ENCODE measurements around the gene PMEPA1. TPM values are rescaled to one million over a fixed set of nuclear protein-coding genes. Genes with fewer than 3 reads are reported as not detected.
A peak's percentile ranks its signal among the peaks of the same experiment; 100 is the strongest.

PMEPA1 gene
- total RNA-seq, 1 donor from 2014 or later: 56.8 TPM

- DNase-seq (ENCODE audit: low spot score in 2 of 2): peak; percentile 8 to 62
- H3K27ac ChIP-seq: peak overlapping the region; percentile 13 to 40
- intact Hi-C loops (cut with DNase I): loop anchor here (1.0 to 10.0 kb wide), 7 partner anchors 58 to 554 kb away; partner anchors contain the start of gene RBM38
- no peaks in the 10 kb centered on the region for H3K27me3 ChIP-seq
- H3K4me3 ChIP-seq: no peak overlapping the region
- H3K9me3 ChIP-seq: no peaks in the 10 kb centered on the region
- peaks cover 70 to 74% of the 10 kb centered on the region in 2 donors for H3K36me3 ChIP-seq
- peaks cover 0 to 23% of the 10 kb centered on the region in 2 donors for H3K4me1 ChIP-seq
- no peak for TF ChIP-seq CTCF (IDR thresholded peaks at IDR 0.05)
These were observed 54.6 kb downstream of the PMEPA1 start for GRCh38 chr20:57654998-57655808.

GRCh38 chr20:57654363-57654997 lies 55.3 kb downstream of the PMEPA1 start:
- no peaks in the 10 kb centered on the region for H3K9me3 ChIP-seq
- TF ChIP-seq CTCF (IDR thresholded peaks at IDR 0.05): peak; percentile 81 to 92 (median 89)
- intact Hi-C loops (cut with DNase I): loop anchor here (1.0 to 10.0 kb wide), 7 partner anchors 57 to 555 kb away; partner anchors contain the start of gene RBM38
- H3K36me3 ChIP-seq: peaks cover 74 to 81% of the 10 kb centered on the region in 2 donors
- peak overlapping the region; percentile 13 to 40 for H3K27ac ChIP-seq
- peaks cover 0 to 19% of the 10 kb centered on the region in 2 donors for H3K4me1 ChIP-seq
- H3K4me3 ChIP-seq: no peak overlapping the region
- DNase-seq (ENCODE audit: low spot score in 2 of 2): peak in 1 of 2 donors; percentile 68
- no peaks in the 10 kb centered on the region for H3K27me3 ChIP-seq

GRCh38 chr20:57653910-57654309 lies 55.9 kb downstream of the PMEPA1 start:
- peaks cover 73 to 80% of the 10 kb centered on the region in 2 donors for H3K36me3 ChIP-seq

GRCh38 chr20:57653546-57653900 lies 56.3 kb downstream of the PMEPA1 start:
- H3K9me3 ChIP-seq: no peaks in the 10 kb centered on the region
- no peaks in the 10 kb centered on the region for H3K27me3 ChIP-seq
- no peak overlapping the region for H3K27ac ChIP-seq
- no peak for TF ChIP-seq CTCF (IDR thresholded peaks at IDR 0.05)
- peaks cover 0 to 19% of the 10 kb centered on the region in 2 donors for H3K4me1 ChIP-seq
- H3K4me3 ChIP-seq: no peak overlapping the region
- DNase-seq (ENCODE audit: low spot score in 2 of 2): no peak
- H3K36me3 ChIP-seq: peaks cover 70 to 76% of the 10 kb centered on the region in 2 donors
- intact Hi-C loops (cut with DNase I): loop anchor here (5.0 to 10.0 kb wide), 3 partner anchors 56 to 259 kb away; partner anchors contain the start of gene RBM38

More at GRCh38 chr20:57653910-57654309, 55.9 kb downstream of the PMEPA1 start:
- intact Hi-C loops (cut with DNase I): loop anchor here (1.0 to 10.0 kb wide), 7 partner anchors 57 to 555 kb away; partner anchors contain the start of gene RBM38
- Histone ChIP-seq H3K4me1 (peaks cover 0 to 19% of the 10 kb centered on the region in 2 donors), H3K4me3 (no peak overlapping the region), H3K27ac (no peak overlapping the region), H3K9me3 (no peaks in the 10 kb centered on the region), H3K27me3 (no peaks in the 10 kb centered on the region)
- TF ChIP-seq CTCF (IDR thresholded peaks at IDR 0.05): no peak
- no peak for DNase-seq (ENCODE audit: low spot score in 2 of 2)

GRCh38 chr20:57652606-57653545 lies 56.9 kb downstream of the PMEPA1 start:
- peak in 1 of 2 donors; percentile 55 for DNase-seq (ENCODE audit: low spot score in 2 of 2)
- intact Hi-C loops (cut with DNase I): loop anchor here (5.0 to 10.0 kb wide), 3 partner anchors 56 to 258 kb away; partner anchors contain the start of gene RBM38

More at GRCh38 chr20:57652606-57653545, 56.9 kb downstream of the PMEPA1 start:
- Histone ChIP-seq H3K36me3 (peaks cover 69 to 70% of the 10 kb centered on the region in 2 donors), H3K4me1 (peaks cover 0 to 17% of the 10 kb centered on the region in 2 donors), H3K27ac (no peak overlapping the region), H3K27me3 (no peaks in the 10 kb centered on the region), H3K9me3 (no peaks in the 10 kb centered on the region), H3K4me3 (no peak overlapping the region)
- no peak for TF ChIP-seq CTCF (IDR thresholded peaks at IDR 0.05)
